Neuronal stem cell (in vitro differentiated cells): ENCODE data around the gene PLCH1.

ENCODE experiments used
- DNase-seq: peaks from one replicate; pipeline ENCODE4 v3.0.0-alpha.2; 2013; ENCODE audit warnings: low spot score
- H2AFZ ChIP-seq: one replicate; pipeline ENCODE4 v1.6.1; 2013; ENCODE audit warnings: mild to moderate bottlenecking, low read length, inconsistent platforms
- H2AK5ac ChIP-seq: 2 replicates; pipeline ENCODE4 v1.6.1; 2013; ENCODE audit warnings: low read depth, mild to moderate bottlenecking, inconsistent platforms, low read length, moderate library complexity, mixed read lengths
- H2BK120ac ChIP-seq: 2 replicates; pipeline ENCODE4 v1.6.1; 2013; ENCODE audit warnings: low read depth, mild to moderate bottlenecking, inconsistent platforms, low read length, moderate library complexity, mixed read lengths
- H2BK12ac ChIP-seq: one replicate; pipeline ENCODE4 v1.6.1; 2013; ENCODE audit warnings: low read length, inconsistent platforms
- H2BK15ac ChIP-seq: 2 replicates; pipeline ENCODE4 v1.6.1; 2013; ENCODE audit warnings: mild to moderate bottlenecking, low read length, inconsistent platforms, mixed read lengths
- H2BK5ac ChIP-seq: one replicate; pipeline ENCODE4 v1.6.1; 2013; ENCODE audit warnings: inconsistent platforms, mild to moderate bottlenecking, low read length, moderate library complexity
- H3K14ac ChIP-seq: one replicate; pipeline ENCODE4 v1.6.1; 2013; ENCODE audit warnings: low read length, inconsistent platforms
- H3K18ac ChIP-seq: 2 replicates; pipeline ENCODE4 v1.6.1; 2013; ENCODE audit warnings: low read length, inconsistent platforms
- H3K23ac ChIP-seq: 2 replicates; pipeline ENCODE4 v1.6.1; 2013; ENCODE audit warnings: low read depth, mild to moderate bottlenecking, mixed read lengths, low read length, inconsistent platforms; ENCODE audit not compliant: poor library complexity
- H3K27ac ChIP-seq: replicated peaks from 3 replicates; pipeline ENCODE4 v1.5.1; 2013; ENCODE audit warnings: low read length, inconsistent platforms
- H3K27me3 ChIP-seq, 3 experiments: 2 replicates each; pipeline ENCODE4 v1.6.1; 2013; ENCODE audit warnings: low read length in 3 of 3, mild to moderate bottlenecking in 2 of 3, inconsistent platforms in 1 of 3, low read depth in 1 of 3, mixed read lengths in 1 of 3, moderate library complexity in 1 of 3; ENCODE audit not compliant: control insufficient read depth in 3 of 3, insufficient read depth in 3 of 3
- H3K36me3 ChIP-seq, 2 donors: replicated peaks in 1 of 2; 2 replicates each; pipeline ENCODE4 v1.6.1; 2013; ENCODE audit warnings: low read length in 2 of 2; ENCODE audit not compliant: control insufficient read depth in 2 of 2, insufficient read depth in 2 of 2
- H3K4ac ChIP-seq: 2 replicates; pipeline ENCODE4 v1.6.1; 2013; ENCODE audit warnings: inconsistent platforms, mild to moderate bottlenecking, low read length, moderate library complexity
- H3K4me1 ChIP-seq, 2 donors: 1 replicate in 1 of 2; 2 replicates in 1 of 2; pipeline ENCODE4 v1.6.1; 2013; ENCODE audit warnings: low read length in 2 of 2, low read depth in 1 of 2; ENCODE audit not compliant: control insufficient read depth in 2 of 2, insufficient read depth in 1 of 2
- H3K4me2 ChIP-seq: one replicate; pipeline ENCODE4 v1.6.1; 2013; ENCODE audit warnings: mild to moderate bottlenecking, low read length, inconsistent platforms; ENCODE audit not compliant: insufficient read depth, poor library complexity, severe bottlenecking
- H3K4me3 ChIP-seq, 2 donors: 2 replicates each; pipeline ENCODE4 v1.5.1; 2013; ENCODE audit warnings: low read length in 2 of 2, mild to moderate bottlenecking in 2 of 2, inconsistent platforms in 1 of 2, moderate library complexity in 1 of 2
- H3K79me1 ChIP-seq: one replicate; pipeline ENCODE4 v1.6.1; 2013; ENCODE audit warnings: low read depth, mild to moderate bottlenecking, inconsistent platforms, low read length, moderate library complexity
- H3K9ac ChIP-seq: one replicate; pipeline ENCODE4 v1.6.1; 2013; ENCODE audit warnings: mild to moderate bottlenecking, low read depth, low read length, inconsistent platforms; ENCODE audit not compliant: poor library complexity
- H3K9me3 ChIP-seq, 2 donors: replicated peaks in 1 of 2; 2 replicates each; pipeline versions ENCODE3 to v1.6.1; 2013; ENCODE audit warnings: low read length in 2 of 2, mild to moderate bottlenecking in 2 of 2, inconsistent platforms in 1 of 2, low read depth in 1 of 2, mixed read lengths in 1 of 2, moderate library complexity in 1 of 2; ENCODE audit not compliant: control insufficient read depth in 2 of 2, insufficient read depth in 1 of 2
- H4K8ac ChIP-seq: one replicate; pipeline ENCODE4 v1.6.1; 2013; ENCODE audit warnings: low read depth, mild to moderate bottlenecking, inconsistent platforms, low read length, moderate library complexity
- H4K91ac ChIP-seq: one replicate; pipeline ENCODE4 v1.6.1; 2013; ENCODE audit warnings: low read length, low read depth, mild to moderate bottlenecking, inconsistent platforms; ENCODE audit not compliant: poor library complexity
- WGBS, 2 donors: extraction: QIAGEN DNeasy Blood & Tissue Kit; methylation state at CpG; one replicate each; pipeline ENCODE4 v1.1.7; 2013; ENCODE audit warnings: missing lambda C conversion rate in 2 of 2, mixed read lengths in 1 of 2; ENCODE audit not compliant: insufficient read length in 2 of 2, insufficient replicate concordance in 1 of 2; ENCODE audit errors: extremely low coverage in 2 of 2; 5-methylcytosine and 5-hydroxymethylcytosine counted together

Gene PLCH1

DNA sequence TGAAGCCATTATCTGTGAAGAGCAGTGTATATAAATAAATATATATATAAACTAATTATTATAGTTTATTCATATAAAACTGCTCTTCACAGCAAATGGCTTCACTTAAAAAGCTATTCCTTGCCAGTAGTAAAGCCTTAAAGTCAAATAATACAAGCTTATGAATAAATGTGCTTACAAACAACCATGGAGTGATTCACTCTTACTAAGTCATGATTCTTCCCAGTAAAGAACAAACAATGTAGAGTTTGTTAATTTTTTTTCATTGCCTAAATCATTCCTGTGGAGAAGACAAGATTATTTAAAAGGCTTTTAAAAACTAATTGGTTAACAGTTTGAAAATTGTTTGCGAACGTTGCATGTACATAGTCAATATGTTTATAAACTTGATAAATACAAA is 140.7 kb downstream of the PLCH1 start:
- no CpG with 5 or more reads among the region's 2 CpGs for WGBS, 2 donors
- no peaks in the 10 kb centered on the region for H3K27me3 ChIP-seq
- peaks cover 0 to 26% of the 10 kb centered on the region in 2 donors for H3K9me3 ChIP-seq
- H3K23ac ChIP-seq: no peak overlapping the region
- H4K91ac ChIP-seq: no peak overlapping the region
- no peak overlapping the region for H4K8ac ChIP-seq
- no peak overlapping the region for H3K4ac ChIP-seq
- no peak overlapping the region for H3K14ac ChIP-seq
- no peak overlapping the region for H3K4me3 ChIP-seq
- no peak overlapping the region for H2BK15ac ChIP-seq
- no peak overlapping the region for H2AK5ac ChIP-seq
- H3K4me2 ChIP-seq: no peak overlapping the region
- H2BK5ac ChIP-seq: no peak overlapping the region
- DNase-seq: no peak
- H3K4me1 ChIP-seq: peaks cover 11 to 23% of the 10 kb centered on the region in 2 donors
- H3K79me1 ChIP-seq: no peaks in the 10 kb centered on the region
- H2BK12ac ChIP-seq: no peak overlapping the region
- no peak overlapping the region for H3K27ac ChIP-seq
- H3K18ac ChIP-seq: no peak overlapping the region
- no peak overlapping the region for H2AFZ ChIP-seq
- H3K9ac ChIP-seq: no peak overlapping the region
- H2BK120ac ChIP-seq: no peak overlapping the region
- peaks cover 0 to 19% of the 10 kb centered on the region in 2 donors for H3K36me3 ChIP-seq

DNA sequence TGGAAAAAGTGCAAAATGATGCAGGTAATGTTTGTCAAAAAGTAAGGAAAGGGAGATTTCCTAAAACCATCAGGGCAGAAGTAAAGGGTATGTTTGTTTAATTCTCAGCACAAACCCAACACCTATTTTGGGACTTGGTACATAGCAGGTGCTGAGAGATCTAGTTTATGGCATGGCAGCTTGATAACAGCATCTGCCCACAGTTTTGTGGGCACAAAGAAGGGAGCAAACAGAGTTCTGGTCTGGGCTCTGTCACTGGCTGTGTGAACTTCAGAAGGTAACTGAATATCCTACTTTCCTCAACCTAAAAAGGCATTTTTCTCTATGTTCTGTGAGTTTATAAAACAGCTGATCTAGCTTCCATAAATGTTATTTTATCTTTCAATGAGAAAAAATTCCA is 141.6 kb downstream of the PLCH1 start:
- Histone ChIP-seq H3K14ac (no peak overlapping the region), H2BK15ac (no peak overlapping the region), H3K4me1 (peaks cover 8 to 23% of the 10 kb centered on the region in 2 donors), H3K4me3 (no peak overlapping the region), H3K4me2 (no peak overlapping the region), H3K23ac (no peak overlapping the region), H3K18ac (no peak overlapping the region), H3K9me3 (peaks cover 0 to 17% of the 10 kb centered on the region in 2 donors), H3K4ac (no peak overlapping the region), H4K8ac (no peak overlapping the region), H2AK5ac (no peak overlapping the region), H3K9ac (no peak overlapping the region), H3K27me3 (no peaks in the 10 kb centered on the region), H2AFZ (no peak overlapping the region), H3K79me1 (no peaks in the 10 kb centered on the region), H4K91ac (no peak overlapping the region), H3K27ac (no peak overlapping the region), H3K36me3 (peaks cover 0 to 19% of the 10 kb centered on the region in 2 donors), H2BK120ac (no peak overlapping the region), H2BK12ac (no peak overlapping the region), H2BK5ac (no peak overlapping the region)
- DNase-seq: no peak

DNA sequence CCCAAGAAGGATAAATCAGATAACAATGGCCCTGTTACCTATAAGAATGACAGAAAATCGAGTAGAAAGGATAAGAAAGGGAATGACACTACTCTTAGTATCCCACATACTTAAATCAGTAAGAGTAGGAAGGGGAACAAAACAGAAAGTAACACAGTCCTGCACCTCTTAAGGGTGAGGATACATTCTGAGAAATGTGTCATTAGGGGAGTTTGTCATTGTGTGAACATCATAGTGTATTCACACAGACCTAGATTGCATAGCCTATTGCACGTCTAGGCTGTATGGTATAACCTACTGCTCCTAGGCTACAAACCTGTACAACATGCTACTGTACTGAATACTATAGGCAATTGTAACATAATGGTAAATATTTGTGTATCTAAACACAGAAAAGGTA is 142.6 kb downstream of the PLCH1 start:
- no peak overlapping the region for H3K14ac ChIP-seq

DNA sequence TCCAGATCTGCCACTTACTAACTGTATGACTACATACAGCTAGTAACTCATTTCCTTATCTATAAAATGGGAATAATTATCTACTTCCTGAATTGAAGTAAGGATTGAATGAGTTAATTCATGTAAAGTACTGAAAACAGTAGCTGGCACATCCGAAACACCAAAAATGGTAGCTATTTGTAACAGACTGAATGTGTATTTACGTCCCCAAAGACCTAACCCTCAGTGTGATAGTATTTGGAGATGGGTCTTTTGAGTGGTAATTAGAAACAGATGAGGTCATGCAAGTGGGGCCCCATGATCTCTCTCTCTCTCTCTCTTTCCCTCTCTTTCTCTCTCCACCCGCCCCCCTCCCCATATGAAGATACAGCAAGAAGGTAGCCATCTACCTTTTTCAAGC is 146.2 kb downstream of the PLCH1 start:
- Histone ChIP-seq H4K8ac (no peak overlapping the region), H2BK12ac (no peak overlapping the region), H3K4ac (no peak overlapping the region), H3K4me2 (no peak overlapping the region), H3K36me3 (peaks cover 2 to 46% of the 10 kb centered on the region in 2 donors), H3K18ac (no peak overlapping the region), H3K27me3 (no peaks in the 10 kb centered on the region), H3K27ac (no peak overlapping the region), H3K4me1 (no peaks in the 10 kb centered on the region), H3K4me3 (no peak overlapping the region), H2AFZ (no peak overlapping the region), H3K23ac (no peak overlapping the region), H3K9ac (no peak overlapping the region), H4K91ac (no peak overlapping the region), H2BK120ac (no peak overlapping the region), H2BK5ac (no peak overlapping the region), H2BK15ac (no peak overlapping the region), H3K9me3 (peaks cover 0 to 15% of the 10 kb centered on the region in 2 donors), H3K14ac (no peak overlapping the region), H2AK5ac (no peak overlapping the region), H3K79me1 (no peaks in the 10 kb centered on the region)
- DNase-seq: no peak
- WGBS, 2 donors: no CpG with 5 or more reads among the region's 3 CpGs

More for the DNA sequence above, 142.6 kb downstream of the PLCH1 start:
- Histone ChIP-seq H3K27me3 (no peaks in the 10 kb centered on the region), H3K4me2 (no peak overlapping the region), H4K8ac (no peak overlapping the region), H3K18ac (no peak overlapping the region), H2BK12ac (no peak overlapping the region), H3K4me1 (peaks cover 7 to 23% of the 10 kb centered on the region in 2 donors), H2BK5ac (no peak overlapping the region), H2AK5ac (no peak overlapping the region), H2BK15ac (no peak overlapping the region), H3K9ac (no peak overlapping the region), H3K36me3 (peaks cover 0 to 19% of the 10 kb centered on the region in 2 donors), H3K4me3 (no peak overlapping the region), H4K91ac (no peak overlapping the region), H2AFZ (no peak overlapping the region), H3K9me3 (peaks cover 0 to 15% of the 10 kb centered on the region in 2 donors), H3K23ac (no peak overlapping the region), H2BK120ac (no peak overlapping the region), H3K79me1 (no peaks in the 10 kb centered on the region), H3K4ac (no peak overlapping the region), H3K27ac (no peak overlapping the region)
- no peak for DNase-seq
- no CpG with 5 or more reads among the region's 2 CpGs for whole genome bisulfite sequencing, 2 donors
